ENCODE data around the gene LRRC3C.

The LRRC3C gene

GRCh38 chr17:39913989-39914388 is 13.5 kb upstream of the LRRC3C start:
- H3K36me3 ChIP-seq (replicated peaks; ENCODE audit: insufficient read depth, low read length): no peaks in the 10 kb centered on the region; the same call in 1 of the 2 replicates
- H3K4me2 ChIP-seq (ENCODE audit: low read depth, low read length): no peak overlapping the region
- peaks cover 15% of the 10 kb centered on the region for H3F3A ChIP-seq (ENCODE audit: insufficient read depth, low read length)
- no peaks in the 10 kb centered on the region for H3K27me3 ChIP-seq (replicated peaks; ENCODE audit: insufficient read depth, low read length)
- H3K4me1 ChIP-seq (ENCODE audit: low read length): peaks cover 14% of the 10 kb centered on the region
- H2AFZ ChIP-seq (ENCODE audit: low read length): no peak overlapping the region
- no peaks in the 10 kb centered on the region for H4K20me1 ChIP-seq (ENCODE audit: insufficient read depth, low read length)
- no peaks in the 10 kb centered on the region for H3K9me2 ChIP-seq (replicated peaks; ENCODE audit: insufficient read depth, low read length)
- no peak overlapping the region for H3K4me3 ChIP-seq (ENCODE audit: low read length)
- no peaks in the 10 kb centered on the region for H3K79me2 ChIP-seq (ENCODE audit: low read length)
- no peak for DNase-seq
- no peaks in the 10 kb centered on the region for H3K9me3 ChIP-seq (replicated peaks; ENCODE audit: insufficient read depth, low read length)
- no peak for TF ChIP-seq CTCF (IDR thresholded peaks at IDR 0.05; ENCODE audit: low read length)
- H3K27ac ChIP-seq (ENCODE audit: low read length): no peak overlapping the region
- no peak overlapping the region for H3K9ac ChIP-seq (ENCODE audit: low read length)

- H3K9me3 ChIP-seq (replicated peaks; ENCODE audit: insufficient read depth, low read length): no peaks in the 10 kb centered on the region
- no peak for TF ChIP-seq EZH2 (optimal IDR thresholded peaks at IDR 0.05; ENCODE audit: low read depth, low read length)
- TF ChIP-seq CTCF (IDR thresholded peaks at IDR 0.05; ENCODE audit: low read length): no peak
- no peak for TF ChIP-seq EZH2phosphoT487 (IDR thresholded peaks at IDR 0.05; ENCODE audit: low read length)
- H3K27ac ChIP-seq (ENCODE audit: low read length): no peak overlapping the region
- H3K4me2 ChIP-seq (ENCODE audit: low read depth, low read length): no peak overlapping the region
- H3K36me3 ChIP-seq (replicated peaks; ENCODE audit: insufficient read depth, low read length): peaks cover 10% of the 10 kb centered on the region; the same call in 1 of the 2 replicates
- no peaks in the 10 kb centered on the region for H3K9me2 ChIP-seq (replicated peaks; ENCODE audit: insufficient read depth, low read length)
- H3F3A ChIP-seq (ENCODE audit: insufficient read depth, low read length): peaks cover 19% of the 10 kb centered on the region
- H3K79me2 ChIP-seq (ENCODE audit: low read length): no peaks in the 10 kb centered on the region
- peaks cover 19% of the 10 kb centered on the region for H3K4me1 ChIP-seq (ENCODE audit: low read length)
- H3K4me3 ChIP-seq (ENCODE audit: low read length): no peak overlapping the region
- H4K20me1 ChIP-seq (ENCODE audit: insufficient read depth, low read length): no peaks in the 10 kb centered on the region
- no peak overlapping the region for H2AFZ ChIP-seq (ENCODE audit: low read length)
- no peak for DNase-seq
- no peak overlapping the region for H3K9ac ChIP-seq (ENCODE audit: low read length)
- no peaks in the 10 kb centered on the region for H3K27me3 ChIP-seq (replicated peaks; ENCODE audit: insufficient read depth, low read length)
These were observed 12.0 kb upstream of the LRRC3C start for GRCh38 chr17:39915559-39915958.

- Histone ChIP-seq H3K27me3 (replicated peaks; ENCODE audit: insufficient read depth, low read length) (no peaks in the 10 kb centered on the region), H3K27ac (ENCODE audit: low read length) (peak overlapping the region; percentile 45; the same call in 1 of the 2 replicates), H3K4me2 (ENCODE audit: low read depth, low read length) (peak overlapping the region; percentile 15; the same call in 1 of the 2 replicates), H3K9me3 (replicated peaks; ENCODE audit: insufficient read depth, low read length) (no peaks in the 10 kb centered on the region), H3F3A (ENCODE audit: insufficient read depth, low read length) (peaks cover 19% of the 10 kb centered on the region), H3K9me2 (replicated peaks; ENCODE audit: insufficient read depth, low read length) (no peaks in the 10 kb centered on the region), H3K4me3 (ENCODE audit: low read length) (no peak overlapping the region), H3K36me3 (replicated peaks; ENCODE audit: insufficient read depth, low read length) (peaks cover 13% of the 10 kb centered on the region), H3K79me2 (ENCODE audit: low read length) (peaks cover 4% of the 10 kb centered on the region; the same call in 1 of the 2 replicates), H2AFZ (ENCODE audit: low read length) (no peak overlapping the region), H3K9ac (ENCODE audit: low read length) (no peak overlapping the region), H4K20me1 (ENCODE audit: insufficient read depth, low read length) (no peaks in the 10 kb centered on the region), H3K4me1 (ENCODE audit: low read length) (peaks cover 19% of the 10 kb centered on the region)
- TF ChIP-seq EZH2 (optimal IDR thresholded peaks at IDR 0.05; ENCODE audit: low read depth, low read length) (no peak), EZH2phosphoT487 (IDR thresholded peaks at IDR 0.05; ENCODE audit: low read length) (no peak), CTCF (IDR thresholded peaks at IDR 0.05; ENCODE audit: low read length) (no peak)
- no peak for DNase-seq
These were observed 10.6 kb upstream of the LRRC3C start for GRCh38 chr17:39916918-39917317.

Data from MM.1S (cell line).